OCI-LY3 (cell line): ENCODE results near the gene PLCB4.

Source experiments
- EZH2phosphoT487 ChIP-seq: fragments of 200-600 bp; shearing (Covaris generic); IDR thresholded peaks from 2 replicates; pipeline ENCODE4 v1.6.1; 2018; ENCODE audit warnings: antibody characterized with exemption, mixed run types, low read depth
- TF ChIP-seq, protein P1 (sequence below): fragments of 200-600, 300-600 bp; sonication (generic); IDR thresholded peaks from 2 replicates; pipeline ENCODE4 v1.5.1; 2014; ENCODE audit warnings: antibody characterized with exemption, low read length, low read depth

DNA sequence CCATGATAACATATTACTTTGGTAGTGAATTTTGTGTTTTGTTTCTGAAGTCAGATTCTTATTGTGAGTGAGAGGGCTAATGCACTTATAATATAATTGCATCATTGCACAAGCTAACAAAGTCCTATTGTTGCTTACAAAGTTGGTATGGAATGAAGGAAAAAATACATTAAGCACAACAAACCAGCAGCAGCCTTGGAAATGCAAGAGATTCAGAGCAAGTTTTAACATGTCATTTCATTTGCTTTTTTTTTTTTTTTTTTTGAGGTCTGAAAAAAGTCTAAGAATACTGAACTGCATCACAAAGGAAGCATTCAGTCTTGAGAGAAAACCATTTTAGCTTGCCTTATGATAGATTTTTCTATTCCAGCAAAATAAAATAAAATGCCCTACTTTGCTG is 57.6 kb downstream of the PLCB4 start:
- TF ChIP-seq, protein P1, sequence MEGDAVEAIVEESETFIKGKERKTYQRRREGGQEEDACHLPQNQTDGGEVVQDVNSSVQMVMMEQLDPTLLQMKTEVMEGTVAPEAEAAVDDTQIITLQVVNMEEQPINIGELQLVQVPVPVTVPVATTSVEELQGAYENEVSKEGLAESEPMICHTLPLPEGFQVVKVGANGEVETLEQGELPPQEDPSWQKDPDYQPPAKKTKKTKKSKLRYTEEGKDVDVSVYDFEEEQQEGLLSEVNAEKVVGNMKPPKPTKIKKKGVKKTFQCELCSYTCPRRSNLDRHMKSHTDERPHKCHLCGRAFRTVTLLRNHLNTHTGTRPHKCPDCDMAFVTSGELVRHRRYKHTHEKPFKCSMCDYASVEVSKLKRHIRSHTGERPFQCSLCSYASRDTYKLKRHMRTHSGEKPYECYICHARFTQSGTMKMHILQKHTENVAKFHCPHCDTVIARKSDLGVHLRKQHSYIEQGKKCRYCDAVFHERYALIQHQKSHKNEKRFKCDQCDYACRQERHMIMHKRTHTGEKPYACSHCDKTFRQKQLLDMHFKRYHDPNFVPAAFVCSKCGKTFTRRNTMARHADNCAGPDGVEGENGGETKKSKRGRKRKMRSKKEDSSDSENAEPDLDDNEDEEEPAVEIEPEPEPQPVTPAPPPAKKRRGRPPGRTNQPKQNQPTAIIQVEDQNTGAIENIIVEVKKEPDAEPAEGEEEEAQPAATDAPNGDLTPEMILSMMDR: no peak
- TF ChIP-seq EZH2phosphoT487: no peak
